Daoy (cell line): Measurements from ENCODE around the gene SLC1A7. TPM values are rescaled to one million over a fixed set of nuclear protein-coding genes. Genes with fewer than 3 reads are reported as not detected.
A peak's percentile ranks its signal among the peaks of the same experiment; 100 is the strongest.

Experiments used
- DNase-seq: peaks from one replicate; pipeline ENCODE4 v3.0.0-alpha.2; 2015; ENCODE audit warnings: low read depth
- total RNA-seq: library from RNA; depleted of rRNA; stranded (reverse); fragments of >200 nt; shearing (Covaris generic); gene quantifications from 2 replicates; pipeline ENCODE4 v1.2.3, GENCODE V29; 2014

Gene SLC1A7
- total RNA-seq, 1 experiment from 2014 or later: not detected

DNA sequence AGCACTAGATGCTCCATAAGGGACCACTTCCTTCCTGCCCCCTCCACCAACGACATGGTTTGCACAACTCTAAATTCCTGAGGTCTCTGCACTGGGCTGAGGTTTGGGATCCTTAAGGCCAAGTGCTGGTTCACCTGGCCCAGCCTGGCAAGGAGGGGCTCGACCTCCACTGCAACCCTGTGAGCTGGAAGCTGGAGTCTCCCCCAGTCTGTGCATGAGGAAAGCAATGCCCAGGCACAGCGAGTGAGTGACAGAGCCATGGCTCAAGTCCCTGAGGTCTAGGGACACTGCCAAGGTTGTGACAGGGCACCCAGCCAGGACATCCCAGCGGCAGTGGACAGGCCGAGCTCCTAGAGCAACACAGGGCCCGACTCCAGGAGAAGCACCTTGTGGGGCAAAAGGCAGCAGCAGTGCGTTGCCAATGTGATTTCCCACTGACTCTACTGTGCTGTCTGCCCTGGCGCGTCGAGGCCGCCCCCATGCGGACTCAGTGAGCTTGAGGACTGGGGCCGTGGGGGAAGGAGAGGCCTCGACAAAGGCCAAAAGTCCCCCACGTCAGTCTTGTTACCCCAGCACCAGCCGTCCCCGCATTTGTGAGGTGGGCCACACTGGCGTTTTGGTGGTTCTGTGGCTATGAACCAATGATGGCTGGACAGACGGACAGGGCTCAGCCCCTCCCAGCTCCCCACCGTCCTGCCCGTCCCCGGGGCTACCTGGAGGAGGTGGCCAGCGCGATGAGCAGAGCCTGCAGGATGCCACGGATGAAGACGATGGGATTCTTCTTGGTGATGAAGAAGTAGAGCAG, 50.4 kb downstream of the SLC1A7 start:
- peak; percentile 45 for DNase-seq

DNA sequence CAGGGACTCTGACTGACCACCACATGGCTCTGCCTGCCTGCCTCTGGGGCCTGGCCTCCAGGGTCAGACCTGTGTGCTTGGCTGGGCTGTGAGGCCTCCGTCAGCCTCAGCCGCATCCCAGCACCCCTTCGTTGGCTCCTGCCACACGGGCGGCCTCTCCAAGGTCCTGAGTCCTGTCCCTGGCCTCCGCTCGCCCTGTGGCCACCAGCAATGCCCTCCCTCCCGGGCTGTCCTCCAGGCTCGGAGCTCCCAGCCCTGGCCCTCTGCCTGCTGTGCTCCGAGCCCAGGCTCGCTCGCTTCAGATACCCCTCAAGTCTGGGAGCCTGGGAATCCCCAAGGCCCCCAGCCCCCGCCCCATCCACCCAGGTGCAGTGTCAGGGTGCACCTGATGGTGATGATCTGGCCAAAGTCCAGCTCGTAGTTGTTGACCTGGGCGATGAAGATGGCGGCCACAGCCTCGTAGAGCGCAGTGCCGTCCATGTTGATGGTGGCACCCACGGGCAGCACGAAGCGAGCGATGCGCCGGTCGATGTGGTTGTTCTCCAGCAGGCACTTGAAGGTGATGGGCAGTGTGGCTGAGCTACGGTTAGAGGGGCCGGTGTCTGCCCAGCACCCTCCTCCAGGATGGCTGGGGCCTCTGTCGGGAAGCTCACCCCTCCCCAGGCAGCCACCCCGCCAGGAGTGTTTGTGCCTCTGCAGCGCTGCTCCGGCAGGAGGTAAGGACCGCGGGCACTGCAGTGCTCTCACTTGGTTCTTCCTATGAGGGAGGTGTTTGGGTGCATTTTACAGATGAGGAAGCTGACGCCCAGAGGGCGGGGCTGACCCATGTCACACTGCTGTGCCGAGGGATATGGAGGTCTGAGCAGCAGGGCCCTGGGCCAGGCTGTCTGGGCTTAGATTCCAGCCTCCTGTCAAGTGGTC, 52.0 kb downstream of the SLC1A7 start:
- DNase-seq: peak; percentile 27

DNA sequence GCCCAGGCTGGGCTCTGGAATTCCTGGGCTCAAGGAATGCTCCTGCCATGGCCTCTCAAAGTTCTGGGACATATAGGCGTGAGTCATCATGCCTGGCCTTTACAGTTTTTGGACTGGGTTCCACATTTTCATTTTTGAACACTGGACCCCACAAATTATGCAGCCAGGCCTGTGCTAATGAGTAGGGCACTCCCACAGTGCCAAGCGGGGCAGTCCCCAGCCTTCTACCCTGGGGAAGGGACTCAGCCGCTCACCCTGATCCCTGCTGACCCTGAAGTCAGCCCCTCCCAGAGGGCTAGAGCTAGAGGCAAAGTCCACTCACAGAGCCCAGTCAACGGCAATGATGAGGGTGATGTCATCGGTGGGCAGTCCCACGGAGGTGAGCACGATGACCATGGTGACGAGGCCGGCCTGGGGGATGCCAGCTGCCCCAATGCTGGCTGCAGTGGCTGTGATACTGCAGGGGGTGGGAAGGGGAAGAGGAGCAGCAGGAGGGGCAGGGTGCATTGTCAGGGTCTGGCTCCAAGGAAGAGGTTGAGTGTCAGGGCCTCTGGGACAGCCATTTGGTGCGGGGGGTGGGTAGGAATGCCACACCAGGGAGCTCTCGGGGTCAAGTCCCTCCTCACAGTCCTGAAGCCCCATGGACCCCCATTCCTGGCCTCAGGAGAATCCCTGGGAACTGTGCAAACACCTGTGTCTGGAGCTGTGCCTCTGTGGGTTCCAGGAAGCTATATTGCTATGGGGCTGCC, 52.8 kb downstream of the SLC1A7 start:
- DNase-seq: no peak

- DNase-seq: no peak
Observed at GRCh38 chr1:53088616-53089300, 53.7 kb downstream of the SLC1A7 start.

DNA sequence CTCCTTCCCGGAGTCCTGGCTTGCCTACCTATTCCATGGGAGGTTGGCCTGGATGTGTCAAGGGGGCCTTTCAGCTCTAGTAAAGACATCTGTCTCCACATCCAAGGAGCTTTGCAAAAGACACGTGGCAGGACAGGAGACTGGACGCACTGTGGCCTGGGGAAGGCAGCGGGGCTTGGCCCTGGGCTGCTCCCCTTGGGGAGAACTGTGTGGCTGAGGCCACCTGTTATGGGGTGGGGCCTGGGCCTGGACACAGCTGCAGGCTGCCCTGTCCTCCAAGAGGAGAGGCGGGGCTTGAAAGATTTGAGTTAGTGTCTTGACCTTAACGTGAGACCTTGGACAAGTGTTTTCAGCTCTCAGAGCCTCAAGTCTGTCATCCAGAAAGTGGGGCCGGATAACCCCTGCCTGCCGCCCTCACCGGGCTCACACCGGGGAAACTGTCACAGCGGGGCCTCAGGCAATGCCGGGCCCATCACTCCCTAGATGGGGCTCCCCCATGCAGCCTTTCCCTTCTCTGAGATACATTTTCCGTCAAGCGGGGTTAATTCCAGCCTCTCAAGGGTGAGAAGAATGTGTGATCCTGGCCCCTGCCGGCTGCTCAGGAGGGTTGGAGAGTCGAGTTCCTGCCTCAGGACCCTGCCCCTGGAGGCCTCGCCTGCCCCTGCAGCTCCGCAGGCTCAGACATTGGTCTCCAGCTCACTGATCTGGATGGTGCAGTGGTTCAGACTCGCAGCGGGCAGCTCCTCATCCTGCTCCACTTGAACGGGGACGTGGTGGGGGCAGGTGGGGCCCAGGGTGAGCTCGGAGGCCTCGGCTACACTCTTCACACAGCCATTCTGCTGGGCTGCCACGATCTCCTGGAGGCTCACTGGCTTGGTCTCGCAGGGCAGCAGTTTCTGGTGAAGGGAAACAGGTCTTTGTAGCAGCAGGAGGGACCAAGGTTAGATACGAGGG, 54.8 kb downstream of the SLC1A7 start:
- no peak for DNase-seq

GRCh38 chr1:53086491-53087070, 55.9 kb downstream of the SLC1A7 start:
- DNase-seq: no peak

- no peak for DNase-seq
Observed at GRCh38 chr1:53085405-53085804, 57.0 kb downstream of the SLC1A7 start.

DNA sequence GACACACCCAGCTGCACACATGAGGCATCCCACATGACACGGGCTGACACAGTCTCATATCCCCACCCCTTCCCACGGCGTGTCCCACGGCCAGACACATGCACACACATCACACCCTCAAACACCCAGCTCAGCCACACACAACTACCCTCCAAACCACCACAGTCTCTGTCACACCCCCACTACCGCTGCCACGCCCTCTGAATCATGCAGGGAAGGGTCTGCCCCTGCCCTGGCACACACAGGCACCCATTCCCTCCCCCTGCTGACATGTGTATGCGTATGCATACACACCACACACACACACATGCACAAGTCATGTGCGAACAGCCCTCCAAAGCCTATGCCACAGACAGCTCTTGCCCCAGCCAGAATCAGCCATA, 57.9 kb downstream of the SLC1A7 start:
- peak; percentile 21 for DNase-seq

- no peak for DNase-seq
Observed at GRCh38 chr1:53083636-53084588, 58.5 kb downstream of the SLC1A7 start.

GRCh38 chr1:53082826-53083455, 59.5 kb downstream of the SLC1A7 start:
- DNase-seq: no peak

GRCh38 chr1:53081384-53082066, 60.9 kb downstream of the SLC1A7 start:
- DNase-seq: no peak

- DNase-seq: no peak
Observed at GRCh38 chr1:53080769-53081168, 61.7 kb downstream of the SLC1A7 start.

DNA sequence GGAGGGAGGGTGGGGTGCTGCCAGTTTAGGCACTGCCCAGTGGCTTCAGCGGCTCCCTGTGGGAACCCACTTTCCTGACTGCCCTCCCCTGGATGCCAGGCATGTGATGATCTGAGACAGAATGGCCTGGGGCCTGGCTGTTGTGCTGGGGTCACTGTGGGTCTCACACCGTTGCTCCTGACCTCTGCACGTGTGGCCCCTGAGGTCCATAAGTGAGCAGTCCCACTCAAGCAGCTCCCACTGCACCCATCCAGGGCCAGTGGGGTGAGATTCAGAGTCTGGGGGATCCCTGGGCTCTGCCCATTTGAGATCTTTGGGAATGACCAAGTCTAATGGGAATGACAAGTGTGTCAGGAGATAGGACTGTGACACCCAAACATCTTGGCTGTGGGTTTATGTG, 62.4 kb downstream of the SLC1A7 start:
- DNase-seq: no peak

DNA sequence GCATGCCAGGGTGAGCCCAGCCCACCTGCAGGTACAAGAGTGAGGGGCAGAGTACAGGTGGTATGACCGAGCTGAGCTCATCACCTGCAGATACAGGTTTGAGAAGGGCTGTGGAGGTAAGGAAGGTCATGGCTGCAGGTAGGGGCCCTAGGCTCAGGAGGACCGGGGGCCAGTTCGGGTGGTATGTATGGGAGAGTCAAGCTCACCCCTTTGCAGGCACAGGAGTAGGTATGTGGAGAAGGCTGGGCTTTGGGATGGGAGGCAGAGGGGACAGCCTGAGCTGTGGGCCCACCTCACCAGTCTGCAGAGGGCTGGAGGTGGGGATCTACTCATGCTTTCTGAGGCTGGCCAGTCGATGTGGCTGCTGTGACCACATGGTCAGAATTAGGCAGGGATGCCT, 63.2 kb downstream of the SLC1A7 start:
- DNase-seq: no peak

DNA sequence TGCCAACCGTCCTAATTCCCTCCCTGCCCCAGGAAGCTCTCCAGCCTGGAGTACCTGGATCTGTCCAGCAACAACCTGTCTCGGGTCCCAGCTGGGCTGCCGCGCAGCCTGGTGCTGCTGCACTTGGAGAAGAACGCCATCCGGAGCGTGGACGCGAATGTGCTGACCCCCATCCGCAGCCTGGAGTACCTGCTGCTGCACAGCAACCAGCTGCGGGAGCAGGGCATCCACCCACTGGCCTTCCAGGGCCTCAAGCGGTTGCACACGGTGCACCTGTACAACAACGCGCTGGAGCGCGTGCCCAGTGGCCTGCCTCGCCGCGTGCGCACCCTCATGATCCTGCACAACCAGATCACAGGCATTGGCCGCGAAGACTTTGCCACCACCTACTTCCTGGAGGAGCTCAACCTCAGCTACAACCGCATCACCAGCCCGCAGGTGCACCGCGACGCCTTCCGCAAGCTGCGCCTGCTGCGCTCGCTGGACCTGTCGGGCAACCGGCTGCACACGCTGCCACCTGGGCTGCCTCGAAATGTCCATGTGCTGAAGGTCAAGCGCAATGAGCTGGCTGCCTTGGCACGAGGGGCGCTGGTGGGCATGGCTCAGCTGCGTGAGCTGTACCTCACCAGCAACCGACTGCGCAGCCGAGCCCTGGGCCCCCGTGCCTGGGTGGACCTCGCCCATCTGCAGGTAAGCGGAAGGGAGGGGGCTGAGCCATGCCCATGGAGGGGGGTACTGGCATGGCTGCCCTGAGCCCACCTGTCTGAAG, 63.9 kb downstream of the SLC1A7 start:
- DNase-seq: no peak

DNA sequence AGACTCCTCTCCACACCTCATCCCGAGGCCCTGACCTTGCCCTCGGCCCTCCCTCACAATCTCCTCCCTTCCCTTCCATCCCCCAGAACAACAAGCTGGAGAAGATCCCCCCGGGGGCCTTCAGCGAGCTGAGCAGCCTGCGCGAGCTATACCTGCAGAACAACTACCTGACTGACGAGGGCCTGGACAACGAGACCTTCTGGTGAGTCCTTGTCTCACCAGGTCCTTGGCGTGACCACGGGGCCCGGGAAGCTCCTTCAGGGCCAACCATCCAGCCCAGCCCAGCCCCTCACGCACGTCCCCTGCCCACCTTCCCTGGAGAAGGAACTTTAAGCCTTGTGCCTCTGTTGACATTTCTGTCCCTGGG, 64.9 kb downstream of the SLC1A7 start:
- no peak for DNase-seq
